ENCODE data around the gene MTCH1. TPM values are rescaled to one million over a fixed set of nuclear protein-coding genes. Genes with fewer than 3 reads are reported as not detected.

The MTCH1 gene
- total RNA-seq, 1 donor from 2014 or later: 128 TPM

DNA sequence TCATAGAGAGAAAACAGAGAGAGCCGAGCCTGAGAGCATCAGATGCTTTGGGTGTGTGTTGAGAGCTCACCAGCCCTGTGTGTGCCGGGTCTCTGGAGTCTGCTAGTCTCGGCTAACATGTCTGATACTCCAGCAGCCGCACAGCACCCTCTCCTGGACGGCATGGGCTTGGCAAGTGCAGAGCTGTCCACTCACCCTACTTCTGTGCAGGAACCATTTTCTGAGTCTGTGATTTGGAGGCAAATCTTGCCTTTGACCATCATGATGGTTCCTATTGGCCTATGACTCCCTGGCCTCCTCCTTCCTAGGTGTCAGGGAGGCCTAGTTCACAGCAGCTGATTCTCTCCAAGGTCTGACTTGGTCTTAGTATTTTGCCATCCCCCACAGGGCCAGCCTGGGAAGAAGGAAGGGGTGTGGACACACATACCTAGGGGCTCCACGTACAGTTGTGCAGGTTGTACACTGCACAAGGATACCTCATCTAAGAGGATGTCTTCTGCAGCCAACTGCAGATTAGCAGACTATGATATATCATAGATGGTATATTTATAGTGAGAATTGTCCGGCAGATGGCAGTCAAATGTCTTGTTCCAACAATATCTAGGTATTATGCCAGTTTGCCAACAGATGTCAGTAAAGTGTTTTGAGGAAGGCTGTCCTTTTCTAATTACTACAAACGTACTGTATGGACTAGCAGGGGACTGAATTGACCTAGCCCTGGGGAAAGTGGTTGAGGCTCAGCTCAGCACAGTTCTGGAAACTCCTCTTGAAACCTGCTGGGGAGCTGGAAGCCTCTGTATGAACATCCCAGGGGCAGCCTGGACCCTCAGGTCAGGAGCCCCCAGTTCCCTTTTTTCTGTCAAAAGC, 32.4 kb upstream of the MTCH1 start:
- intact Hi-C loops (cut with micrococcal nuclease): loop anchor here (1.0 to 2.0 kb wide), 21 partner anchors 32 to 674 kb away; partner anchors contain the start of genes C6orf89, CMTR1 and MTCH1

DNA sequence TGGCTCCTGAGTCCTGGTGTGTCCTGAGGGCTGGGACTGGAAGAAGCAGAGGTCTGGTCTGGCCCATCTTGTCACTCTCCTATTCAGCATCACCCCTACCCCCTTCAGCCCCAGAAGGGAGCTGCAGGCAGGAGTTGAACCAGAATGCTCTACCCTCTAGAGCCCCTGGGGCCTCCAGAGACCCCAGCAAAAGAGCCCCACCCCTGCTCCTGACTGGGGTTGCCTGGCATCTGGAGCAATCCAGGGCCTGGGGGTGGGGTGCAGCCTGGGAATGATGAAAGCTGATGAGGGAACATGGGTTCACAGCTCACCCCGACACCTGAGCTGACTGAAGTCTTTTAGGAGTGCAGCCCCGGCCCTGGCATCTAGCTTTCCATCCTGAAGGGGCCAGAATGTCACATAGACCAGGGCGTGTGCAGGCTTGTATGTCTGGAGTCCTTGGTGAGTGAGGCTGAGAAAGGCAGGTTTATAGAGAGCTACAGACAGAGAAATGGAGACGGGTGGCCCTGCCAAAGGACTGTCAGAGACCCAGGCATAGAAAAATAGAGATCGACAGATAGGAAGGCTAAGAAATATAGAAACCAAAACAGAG, 31.7 kb upstream of the MTCH1 start:
- intact Hi-C loops (cut with micrococcal nuclease): loop anchor here (1.0 to 2.0 kb wide), 21 partner anchors 31 to 675 kb away; partner anchors contain the start of genes C6orf89, CMTR1 and MTCH1

GRCh38 chr6:37016995-37017394, 31.0 kb upstream of the MTCH1 start:
- intact Hi-C loops (cut with micrococcal nuclease): no loop called here

- intact Hi-C loops (cut with micrococcal nuclease): no loop called here
Measured at GRCh38 chr6:37015532-37015931, 29.5 kb upstream of the MTCH1 start.

- intact Hi-C loops (cut with micrococcal nuclease): no loop called here
Measured at GRCh38 chr6:37014667-37015066, 28.7 kb upstream of the MTCH1 start.

DNA sequence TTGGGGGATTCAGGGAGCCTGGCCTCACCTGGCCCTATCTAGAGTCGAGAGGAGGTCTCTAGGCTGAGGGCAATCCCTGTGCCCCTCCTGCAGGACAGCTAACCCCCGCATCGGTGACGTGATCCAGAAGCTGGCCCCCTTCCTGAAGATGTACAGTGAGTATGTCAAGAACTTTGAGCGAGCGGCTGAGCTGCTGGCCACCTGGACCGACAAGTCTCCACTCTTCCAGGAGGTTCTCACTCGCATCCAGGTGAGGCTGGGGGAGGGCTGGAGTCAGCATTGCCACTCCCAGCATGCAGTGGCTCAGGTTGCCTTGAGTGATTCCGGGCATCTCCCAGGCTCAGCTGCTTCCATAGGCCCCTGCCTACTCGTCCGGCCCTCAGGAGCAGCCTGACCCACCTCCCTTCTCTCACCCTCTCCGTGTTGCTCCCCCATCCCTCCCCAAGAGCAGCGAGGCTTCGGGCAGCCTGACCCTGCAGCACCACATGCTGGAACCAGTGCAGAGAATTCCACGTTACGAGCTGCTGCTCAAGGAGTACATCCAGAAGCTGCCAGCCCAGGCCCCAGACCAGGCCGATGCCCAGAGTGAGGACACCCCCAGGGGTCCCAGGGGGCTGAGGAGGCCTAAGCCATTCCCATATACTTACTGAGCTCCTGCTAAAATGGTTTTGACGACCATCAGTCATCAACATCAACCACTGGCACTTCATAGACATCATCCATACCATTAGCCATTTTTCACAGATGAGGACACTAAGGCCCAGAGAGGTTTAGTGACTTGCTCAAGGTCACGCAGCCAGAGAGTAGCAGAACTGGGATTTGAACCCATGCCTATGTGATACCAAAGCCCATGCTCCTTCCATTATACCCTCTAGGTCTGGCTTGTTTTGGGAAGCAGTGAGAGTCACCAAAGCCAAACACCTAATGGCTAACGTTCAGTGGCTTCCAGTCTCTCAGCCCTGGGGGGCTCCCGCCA, 27.8 kb upstream of the MTCH1 start:
- intact Hi-C loops (cut with micrococcal nuclease): no loop called here

DNA sequence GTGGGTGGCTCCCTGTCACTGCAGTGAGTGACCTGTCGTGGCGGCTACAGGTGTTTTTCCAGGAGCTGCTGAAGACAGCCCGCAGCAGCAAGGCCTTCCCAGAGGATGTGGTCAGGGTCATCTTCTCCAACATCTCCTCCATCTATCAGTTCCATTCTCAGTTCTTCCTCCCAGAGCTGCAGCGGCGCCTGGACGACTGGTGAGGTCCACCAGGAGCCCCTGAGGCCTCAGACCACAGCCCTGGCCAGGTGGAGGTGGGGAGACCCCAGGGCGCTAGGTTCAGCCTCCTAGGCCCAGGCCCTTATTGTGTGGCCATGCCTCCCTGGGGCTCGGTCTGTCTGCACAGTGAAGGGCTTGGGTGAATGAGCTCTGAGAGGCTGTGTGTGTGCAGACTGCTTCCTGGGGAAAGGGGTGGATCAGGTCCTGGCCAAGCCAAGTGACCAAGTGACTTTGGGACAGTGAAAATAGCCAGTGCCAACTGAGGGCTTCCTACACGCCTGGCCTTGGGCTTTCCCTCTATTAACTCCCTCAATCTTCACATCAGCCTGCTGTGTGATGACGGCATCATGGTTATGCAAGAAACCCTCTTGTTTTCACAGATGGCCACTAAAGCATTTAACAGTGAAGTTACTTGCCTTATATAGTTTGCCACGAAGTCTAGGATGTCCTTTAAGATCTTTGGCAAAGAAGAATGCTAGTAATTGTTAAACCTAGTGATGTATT, 25.8 kb upstream of the MTCH1 start:
- intact Hi-C loops (cut with micrococcal nuclease): no loop called here

DNA sequence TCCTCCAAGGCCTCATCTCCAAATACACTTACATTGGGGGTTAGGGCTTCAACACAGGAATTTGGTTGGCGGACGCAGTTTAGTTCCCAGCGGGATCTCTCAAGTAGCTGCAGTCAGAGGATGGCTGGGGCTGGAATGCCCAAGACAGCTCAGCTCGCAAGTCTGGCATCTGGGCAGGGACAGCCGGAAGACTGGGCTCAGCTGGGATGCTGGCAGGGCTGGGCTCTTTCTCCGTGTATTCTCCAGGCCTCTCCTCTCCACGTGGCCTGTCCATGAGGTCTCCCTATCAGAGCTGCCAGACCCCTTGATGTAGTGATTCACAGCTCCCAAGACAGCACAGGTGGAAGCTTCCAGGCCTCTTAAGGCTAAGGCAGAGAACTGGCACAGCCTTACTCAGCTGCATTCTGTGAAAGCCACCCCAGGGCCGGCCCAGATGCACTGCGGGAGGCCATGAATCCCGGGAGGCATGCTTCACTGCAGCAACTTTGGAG, 24.5 kb upstream of the MTCH1 start:
- intact Hi-C loops (cut with micrococcal nuclease): no loop called here

GRCh38 chr6:37008484-37009465, 22.8 kb upstream of the MTCH1 start:
- intact Hi-C loops (cut with micrococcal nuclease): no loop called here

- intact Hi-C loops (cut with micrococcal nuclease): no loop called here
Measured at GRCh38 chr6:37007340-37008043, 21.5 kb upstream of the MTCH1 start.

- intact Hi-C loops (cut with micrococcal nuclease): no loop called here
Measured at GRCh38 chr6:37006793-37007339, 20.9 kb upstream of the MTCH1 start.

DNA sequence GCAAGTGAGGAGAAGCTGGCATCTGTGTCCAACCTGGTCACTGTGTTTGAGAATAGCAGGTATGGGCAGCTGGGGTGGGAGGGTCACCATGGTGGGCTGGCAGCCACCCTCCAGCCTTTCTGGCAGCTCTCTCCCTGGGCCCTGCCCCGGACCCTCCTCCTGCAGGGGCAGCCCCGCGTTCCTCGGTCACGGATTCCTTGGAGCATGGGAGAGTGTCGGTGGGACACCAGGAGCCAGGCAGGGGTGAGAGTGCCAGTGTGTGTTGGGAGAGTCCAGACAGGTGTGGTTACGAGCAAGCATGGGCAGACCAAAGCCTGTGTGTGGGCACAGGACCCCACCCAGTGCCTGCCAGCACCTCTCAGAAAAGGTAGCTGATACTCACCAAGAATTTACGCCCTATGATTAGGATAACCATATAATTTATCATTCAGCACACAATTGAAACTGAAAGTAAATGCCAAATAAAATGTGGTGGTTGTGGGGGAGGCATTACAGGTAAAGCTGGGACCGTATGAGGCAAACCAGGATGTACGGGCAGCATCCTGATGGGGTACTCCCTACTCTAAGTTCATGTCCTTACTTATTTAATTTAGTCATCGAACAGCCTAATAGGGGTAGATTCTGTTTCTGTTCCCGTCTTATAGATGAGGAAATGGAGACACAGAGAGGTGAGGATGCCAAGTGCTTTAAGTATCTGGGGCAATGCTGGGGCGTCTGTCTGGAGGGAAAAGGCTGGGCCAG, 20.0 kb upstream of the MTCH1 start:
- intact Hi-C loops (cut with micrococcal nuclease): no loop called here

DNA sequence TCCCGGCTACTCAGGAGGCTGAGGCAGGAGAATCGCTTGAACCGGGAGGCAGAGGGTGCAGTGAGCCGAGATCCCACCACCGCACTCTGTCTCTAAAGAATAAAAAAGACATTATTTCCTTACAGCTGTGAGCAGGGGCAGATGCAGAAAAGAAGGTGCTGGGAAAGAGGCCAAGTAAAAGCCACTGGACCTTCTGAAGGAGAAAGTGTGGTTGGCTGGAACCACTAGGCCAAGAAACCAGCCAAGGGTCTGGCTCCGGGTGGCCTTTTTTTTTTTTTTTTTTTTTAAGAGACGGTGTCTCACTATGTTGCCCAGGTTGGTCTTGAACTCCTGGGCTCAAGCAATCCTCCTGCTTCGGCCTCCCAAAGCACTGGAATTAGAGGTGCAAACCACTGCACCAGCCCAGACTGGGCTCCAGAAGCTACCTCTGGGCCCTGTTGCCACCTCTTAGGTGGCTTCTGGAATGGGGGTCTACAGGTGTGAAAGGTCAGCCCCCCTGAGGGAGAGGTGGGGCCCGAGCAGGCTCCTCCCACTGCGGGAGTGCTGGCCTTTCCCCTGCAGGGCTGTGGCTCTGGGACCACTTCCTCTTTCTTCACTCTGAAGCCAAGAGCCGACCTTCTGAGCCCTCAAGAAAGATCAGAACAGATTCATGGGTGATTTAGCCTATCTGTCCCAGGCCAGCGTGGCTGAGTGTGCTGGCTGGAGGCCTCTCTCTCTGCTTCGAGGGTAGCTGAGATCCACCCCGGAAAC, 19.2 kb upstream of the MTCH1 start, which contains the start of gene FGD2:
TSS of gene FGD2 (plus strand) at position 595 of the 750 bp plus-strand sequence. CDS start 163 bp downstream, outside the sequence.
- intact Hi-C loops (cut with micrococcal nuclease): no loop called here

- intact Hi-C loops (cut with micrococcal nuclease): no loop called here
Measured at GRCh38 chr6:37004044-37004980, 18.3 kb upstream of the MTCH1 start.

DNA sequence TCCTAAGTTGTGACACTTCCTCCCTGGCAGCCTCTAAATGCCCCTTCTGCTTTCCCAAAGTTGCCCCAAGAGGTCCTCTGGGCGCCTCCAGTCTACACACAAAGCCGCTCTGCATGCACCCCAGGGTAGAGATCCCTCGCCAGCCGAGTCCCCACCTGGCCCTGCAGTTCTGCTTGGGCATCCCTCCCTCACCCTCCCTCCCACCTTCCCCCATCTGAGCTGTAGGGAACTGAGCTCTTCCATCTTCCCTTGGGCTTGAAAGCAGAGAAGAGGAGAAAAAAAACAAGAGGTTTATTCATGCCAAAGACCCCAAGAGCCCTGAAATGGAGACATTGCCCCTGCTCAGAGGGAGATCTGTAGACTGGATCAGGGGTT, 13.7 kb upstream of the MTCH1 start:
- intact Hi-C loops (cut with micrococcal nuclease): no loop called here
